SK-N-SH (cell line): ENCODE data around the gene TBX4. TPM values are rescaled to one million over a fixed set of nuclear protein-coding genes. Genes with fewer than 3 reads are reported as not detected.

Experiments
- CTCF ChIA-PET: fragments of 300-600, 350-600 bp; formaldehyde crosslinking; extraction: SDS; loops from one replicate; lab custom pipeline; 2021; lab: Yijun Ruan, JAX
- POLR2A ChIA-PET: fragments of 350-600 bp; sonication (Branson Sonifier 250); formaldehyde crosslinking; extraction: SDS; loops from one replicate; lab custom pipeline; 2020; ENCODE audit warnings: antibody characterized with exemption, inconsistent platforms; lab: Yijun Ruan, JAX
- DNase-seq: peaks from one replicate; pipeline ENCODE4 v3.0.0; 2012
- H2AFZ ChIP-seq: fragments of 200-600 bp; sonication (generic); 2 replicates; pipeline ENCODE4 v1.8.1; 2016; ENCODE audit warnings: antibody characterized with exemption, mild to moderate bottlenecking, low read depth
- H3F3A ChIP-seq: fragments of 200-600 bp; sonication (generic); replicated peaks from 2 replicates; pipeline ENCODE3; 2016; ENCODE audit warnings: antibody characterized with exemption, mild to moderate bottlenecking; ENCODE audit not compliant: insufficient read depth
- H3K27ac ChIP-seq, 2 experiments: fragments of 200-500 bp in 1 of 2; fragments of 200-600 bp in 1 of 2; sonication (Bioruptor generic) in 1 of 2; sonication (generic), shearing (Covaris generic) in 1 of 2; 2 replicates each; pipeline versions ENCODE4 v1.5.1 to v1.6.1; 2014 to 2016; ENCODE audit warnings: low read depth in 2 of 2, inconsistent platforms in 1 of 2, low read length in 1 of 2, mild to moderate bottlenecking in 1 of 2, mixed read lengths in 1 of 2
- H3K27me3 ChIP-seq: fragments of 200-600 bp; sonication (generic), shearing (Covaris generic); 2 replicates; pipeline ENCODE4 v1.6.1; 2016; ENCODE audit warnings: mixed run types; ENCODE audit not compliant: insufficient read depth
- H3K36me3 ChIP-seq, 2 experiments: fragments of 200-500 bp in 1 of 2; fragments of 200-600 bp in 1 of 2; sonication (Bioruptor generic) in 1 of 2; sonication (generic) in 1 of 2; replicated peaks in 1 of 2; 2 replicates each; pipeline versions ENCODE3 to v1.5.1; 2014 to 2016; ENCODE audit warnings: low read length in 1 of 2, mild to moderate bottlenecking in 1 of 2; ENCODE audit not compliant: insufficient read depth in 2 of 2, control insufficient read depth in 1 of 2
- H3K4me1 ChIP-seq, 2 experiments: fragments of 200-500 bp in 1 of 2; fragments of 200-600 bp in 1 of 2; sonication (Bioruptor generic) in 1 of 2; sonication (generic), shearing (Covaris generic) in 1 of 2; 2 replicates each; pipeline versions ENCODE4 v1.5.1 to v1.6.1; 2014 to 2016; ENCODE audit warnings: low read depth in 1 of 2, low read length in 1 of 2, mixed run types in 1 of 2; ENCODE audit not compliant: insufficient read depth in 2 of 2, control insufficient read depth in 1 of 2
- H3K4me2 ChIP-seq: fragments of 200-600 bp; sonication (generic), shearing (Covaris generic); 2 replicates; pipeline ENCODE4 v1.6.1; 2017; ENCODE audit warnings: mixed run types
- H3K4me3 ChIP-seq, 2 experiments: fragments of 200-500 bp in 1 of 2; fragments of 200-600 bp in 1 of 2; sonication (Bioruptor generic) in 1 of 2; sonication (generic), shearing (Covaris generic) in 1 of 2; 2 replicates each; pipeline versions ENCODE4 v1.5.1 to v1.8.1; 2014 to 2016; ENCODE audit warnings: low read depth in 2 of 2, inconsistent platforms in 1 of 2, low read length in 1 of 2, mild to moderate bottlenecking in 1 of 2, mixed read lengths in 1 of 2, moderate library complexity in 1 of 2
- H3K79me2 ChIP-seq: fragments of 200-600 bp; sonication (generic); 2 replicates; pipeline ENCODE4 v1.8.1; 2017; ENCODE audit warnings: mild to moderate bottlenecking; ENCODE audit not compliant: insufficient read depth
- H3K9ac ChIP-seq: fragments of 200-600 bp; sonication (generic); 2 replicates; pipeline ENCODE4 v1.6.1; 2017; ENCODE audit warnings: mixed run types
- H3K9me2 ChIP-seq: fragments of 200-600 bp; sonication (generic); 2 replicates; pipeline ENCODE4 v1.6.1; 2017; ENCODE audit warnings: mixed run types
- H3K9me3 ChIP-seq: fragments of 200-600 bp; sonication (generic); 2 replicates; pipeline ENCODE4 v1.6.1; 2017; ENCODE audit warnings: mixed run types, mild to moderate bottlenecking, moderate library complexity
- H4K20me1 ChIP-seq: fragments of 200-600 bp; sonication (generic); 2 replicates; pipeline ENCODE4 v1.6.1; 2017; ENCODE audit warnings: mild to moderate bottlenecking, mixed run types; ENCODE audit not compliant: insufficient read depth
- CHD2 ChIP-seq: fragments of 150-350 bp; IDR thresholded peaks from 2 replicates; pipeline ENCODE4 v1.6.1; 2018; ENCODE audit warnings: low read length; ENCODE audit not compliant: partially characterized antibody
- CTCF ChIP-seq: fragments of 200-600 bp; sonication (generic); IDR thresholded peaks from 2 replicates; pipeline ENCODE4 v1.6.1; 2017; ENCODE audit warnings: antibody characterized with exemption, mild to moderate bottlenecking, moderate library complexity
- ELF1 ChIP-seq: IDR thresholded peaks from 2 replicates; pipeline ENCODE4 v1.4.0; 2012
- EP300 ChIP-seq, 2 experiments: IDR thresholded peaks; 2 replicates each; pipeline versions ENCODE4 v1.4.0 to v1.6.1; 2012; ENCODE audit warnings: borderline replicate concordance in 1 of 2, low read depth in 1 of 2, low read length in 1 of 2
- FOSL2 ChIP-seq: IDR thresholded peaks from 2 replicates; pipeline ENCODE4 v1.4.0; 2012; ENCODE audit warnings: low read depth, mild to moderate bottlenecking, moderate library complexity, borderline replicate concordance
- FOXJ3 ChIP-seq: sonication (generic); formaldehyde crosslinking; IDR thresholded peaks from 2 replicates; pipeline ENCODE4 v1.5.1; 2020; ENCODE audit warnings: mild to moderate bottlenecking, missing genetic modification reagents
- GABPA ChIP-seq: IDR thresholded peaks from 2 replicates; pipeline ENCODE4 v1.4.0; 2012; ENCODE audit warnings: low read depth, mild to moderate bottlenecking
- GATA2 ChIP-seq: sonication (generic); formaldehyde crosslinking; IDR thresholded peaks from 2 replicates; pipeline ENCODE4 v1.5.0; 2020; ENCODE audit warnings: mild to moderate bottlenecking, missing genetic modification reagents
- JUND ChIP-seq: IDR thresholded peaks from 2 replicates; pipeline ENCODE4 v1.4.0; 2012
- MAX ChIP-seq: IDR thresholded peaks from 2 replicates; pipeline ENCODE4 v1.4.0; 2012; ENCODE audit warnings: low read depth
- MXI1 ChIP-seq: IDR thresholded peaks from 2 replicates; pipeline ENCODE4 v1.6.1; 2012; ENCODE audit warnings: mild to moderate bottlenecking, low read depth, low read length, improper control_type of control experiment
- NFIC ChIP-seq: IDR thresholded peaks from 2 replicates; pipeline ENCODE4 v1.4.0; 2012; ENCODE audit warnings: borderline replicate concordance
- PBX3 ChIP-seq: IDR thresholded peaks from 2 replicates; pipeline ENCODE4; 2012
- POLR2AphosphoS5 ChIP-seq: IDR thresholded peaks from 2 replicates; pipeline ENCODE4 v1.6.1; 2012; ENCODE audit warnings: low read depth, low read length
- RAD21 ChIP-seq: IDR thresholded peaks from 2 replicates; pipeline ENCODE4 v1.6.1; 2012; ENCODE audit warnings: mild to moderate bottlenecking, low read length
- RCOR1 ChIP-seq: fragments of 150-350 bp; IDR thresholded peaks from 2 replicates; pipeline ENCODE4 v1.6.1; 2017; ENCODE audit warnings: antibody characterized with exemption, low read length
- REST ChIP-seq: IDR thresholded peaks from 2 replicates; pipeline ENCODE4 v1.6.1; 2012; ENCODE audit warnings: mild to moderate bottlenecking, low read depth, low read length, moderate library complexity
- RFX5 ChIP-seq: IDR thresholded peaks from 2 replicates; pipeline ENCODE4 v1.6.1; 2012; ENCODE audit warnings: mild to moderate bottlenecking, improper control_type of control experiment, low read length
- RXRA ChIP-seq: IDR thresholded peaks from 2 replicates; pipeline ENCODE4 v1.4.0; 2012; ENCODE audit warnings: low read depth, mild to moderate bottlenecking, borderline replicate concordance
- SIN3A ChIP-seq: IDR thresholded peaks from 2 replicates; pipeline ENCODE4 v1.6.1; 2012; ENCODE audit warnings: low read depth, mild to moderate bottlenecking, low read length, moderate library complexity, borderline replicate concordance
- SMC3 ChIP-seq: IDR thresholded peaks from 2 replicates; pipeline ENCODE4 v1.6.1; 2012; ENCODE audit warnings: low read depth, low read length, improper control_type of control experiment
- TCF12 ChIP-seq: IDR thresholded peaks from 2 replicates; pipeline ENCODE4 v1.4.0; 2012
- TEAD4 ChIP-seq: IDR thresholded peaks from 2 replicates; pipeline ENCODE4 v1.4.0; 2012; ENCODE audit warnings: mild to moderate bottlenecking, borderline replicate concordance; ENCODE audit not compliant: insufficient read depth
- USF1 ChIP-seq: IDR thresholded peaks from 2 replicates; pipeline ENCODE4 v1.4.0; 2012; ENCODE audit warnings: low read depth, borderline replicate concordance
- USF2 ChIP-seq: fragments of 150-350 bp; IDR thresholded peaks from 2 replicates; pipeline ENCODE4 v1.6.1; 2017; ENCODE audit warnings: antibody characterized with exemption, low read length, low read depth, borderline replicate concordance
- YY1 ChIP-seq: IDR thresholded peaks from 2 replicates; pipeline ENCODE4 v1.4.0; 2012; ENCODE audit warnings: low read depth, mild to moderate bottlenecking
- WGBS: methylation state at CpG from one replicate; pipeline ENCODE4 v1.1.6; 2017; ENCODE audit warnings: low lambda C conversion rate; 5-methylcytosine and 5-hydroxymethylcytosine counted together
- polyA plus RNA-seq, 3 experiments: library from polyadenylated mRNA; depleted of rRNA; stranded (reverse); fragments of >200 nt; gene quantifications; 2 replicates each; pipeline ENCODE4 v1.2.3, GENCODE V29; 2012

Gene TBX4
- polyA plus RNA-seq, 1 of the 3 experiments (the other 2 are of a cell fraction), result 0.02 TPM

- Histone ChIP-seq H3K9me3 (no peaks in the 10 kb centered on the region), H3K36me3 (no peaks in the 10 kb centered on the region), H4K20me1 (no peaks in the 10 kb centered on the region), H3K79me2 (no peaks in the 10 kb centered on the region), H3K27me3 (no peaks in the 10 kb centered on the region), H3K4me2 (no peak overlapping the region), H3F3A (no peaks in the 10 kb centered on the region), H3K9me2 (no peaks in the 10 kb centered on the region), H3K9ac (no peak overlapping the region), H3K4me1 (peaks cover 0 to 34% of the 10 kb centered on the region in 2 experiments; a peak in 1 of 4 replicates), H3K27ac (no peak overlapping the region), H2AFZ (no peak overlapping the region), H3K4me3 (no peak overlapping the region)
- TF ChIP-seq YY1 (no peak), CHD2 (peak; percentile 88), NFIC (peak; percentile 26; the same call in 1 of the 2 replicates), JUND (no peak), SMC3 (no peak), PBX3 (peak; percentile 76), SIN3A (no peak), POLR2AphosphoS5 (peak; percentile 47; the same call in 1 of the 2 replicates), EP300 (IDR thresholded peaks at IDR 0.05; ENCODE audit: borderline replicate concordance in 1 of 2, low read depth in 1 of 2, low read length in 1 of 2) (peak; percentile 36 to 95; a peak in 3 of 4 replicates), FOXJ3 (peak; percentile 43; the same call in 1 of the 2 replicates), REST (no peak), CTCF (no peak), RCOR1 (peak; percentile 91), RFX5 (no peak), TEAD4 (0 out of 2 replicates have a peak, but pooled peaks have one; percentile 22), GATA2 (CRISPR knock-in tag) (peak; percentile 80), GABPA (no peak), MAX (no peak), RAD21 (no peak; the same call in 1 of the 2 replicates), MXI1 (no peak), TCF12 (peak; percentile 90), RXRA (no peak), ELF1 (no peak), USF2 (no peak), USF1 (no peak), FOSL2 (no peak)
- ChIA-PET CTCF (interaction anchor here (0.8 to 2.5 kb wide), 14 partner anchors 8 to 98 kb away, joined by 3 to 16 read pairs (median 6); no protein-coding TSS in a partner anchor), POLR2A (interaction anchor here (0.8 to 1.7 kb wide), 3 partner anchors 8 to 64 kb away, joined by 3 to 5 read pairs (median 4); no protein-coding TSS in a partner anchor)
- peak; percentile 90 for DNase-seq
- WGBS, result 49% methylated on average over 23 of the region's 23 CpGs
Observed at GRCh38 chr17:61477204-61477834, 25.1 kb downstream of the TBX4 start.
